ENCODE measurements around the gene TLCD5.

Gene TLCD5

GRCh38 chr11:120337355-120338106 is 12.4 kb downstream of the TLCD5 start:
- no peak for DNase-seq (ENCODE audit: low read depth)

- DNase-seq (ENCODE audit: low read depth), result no peak
Observed at GRCh38 chr11:120338107-120338933, 13.2 kb downstream of the TLCD5 start.

- no peak for DNase-seq (ENCODE audit: low read depth)
Observed at GRCh38 chr11:120339394-120339890, 14.3 kb downstream of the TLCD5 start.

DNA sequence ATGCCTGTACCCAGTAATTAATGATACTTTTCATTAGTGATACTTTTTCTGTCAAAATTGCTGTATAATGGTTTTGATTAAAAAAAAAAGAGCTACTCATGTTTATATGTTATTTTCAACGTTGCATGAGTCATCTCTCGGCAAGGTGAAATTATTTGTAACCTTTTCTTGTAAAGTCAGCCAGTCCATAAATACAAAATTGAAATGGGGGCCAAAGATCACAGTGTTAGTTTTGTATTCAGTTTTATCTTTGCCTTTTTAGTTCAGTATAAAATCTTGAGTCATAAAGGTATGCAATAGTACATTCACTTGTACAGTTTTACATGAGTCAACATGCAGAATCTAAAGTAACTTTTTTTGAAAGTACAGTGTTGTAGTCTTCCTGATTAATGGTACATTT is 15.4 kb downstream of the TLCD5 start:
- DNase-seq (ENCODE audit: low read depth), result no peak

DNA sequence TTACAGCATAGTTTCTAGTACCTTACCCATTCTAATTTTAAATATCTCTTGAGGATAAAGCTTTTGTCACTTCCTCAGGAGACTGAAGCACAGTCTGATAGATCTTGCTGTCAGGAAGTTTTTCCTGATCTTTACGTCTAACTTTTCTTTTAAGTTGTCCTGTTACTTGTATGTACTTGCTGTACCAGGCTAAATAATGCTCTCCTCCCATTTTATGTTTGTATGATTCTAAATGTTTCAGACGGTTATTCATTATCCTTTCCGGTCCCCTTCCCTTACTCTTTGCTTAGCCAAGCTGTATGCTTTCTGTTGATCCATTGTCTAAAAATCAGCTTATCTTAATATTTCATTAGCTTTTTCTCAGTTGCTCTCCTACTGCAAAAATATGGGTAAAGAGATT is 17.1 kb downstream of the TLCD5 start:
- no peak for DNase-seq (ENCODE audit: low read depth)

GRCh38 chr11:120342678-120343077 is 17.6 kb downstream of the TLCD5 start:
- no peak for DNase-seq (ENCODE audit: low read depth)

GRCh38 chr11:120343429-120343828 is 18.3 kb downstream of the TLCD5 start:
- no peak for DNase-seq (ENCODE audit: low read depth)

DNA sequence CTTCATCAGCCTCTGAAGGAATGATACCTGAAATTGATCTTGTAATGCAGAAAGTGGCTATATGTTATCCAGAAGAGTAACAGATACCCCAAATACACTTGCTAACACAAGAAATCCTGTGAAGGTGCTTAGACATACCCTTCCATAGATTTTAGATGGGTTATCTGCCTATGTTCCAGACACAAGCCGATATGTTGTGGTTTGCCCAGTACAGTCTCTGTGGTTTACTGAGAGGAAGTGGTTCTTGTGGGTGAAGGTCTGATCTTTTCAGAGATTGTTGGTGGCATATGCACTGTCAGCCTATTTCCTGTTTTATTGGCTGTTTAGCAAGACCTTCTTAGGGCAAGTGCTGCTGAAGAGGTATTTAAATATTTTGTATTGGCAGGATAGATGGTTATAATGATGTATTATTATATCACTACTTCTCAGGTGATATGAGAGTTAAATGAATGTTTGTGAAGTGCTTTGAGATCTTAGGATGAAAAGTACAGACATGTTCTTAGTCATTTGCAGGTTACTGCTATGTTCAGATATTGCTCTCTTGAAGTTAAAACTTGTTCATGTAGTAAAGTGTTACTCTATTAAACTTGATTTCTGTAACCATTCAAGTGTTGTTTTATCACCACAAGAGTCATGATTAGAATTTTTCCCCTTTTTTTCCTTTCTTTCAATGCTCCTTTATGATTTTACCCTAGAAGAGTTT is 19.4 kb downstream of the TLCD5 start:
- DNase-seq (ENCODE audit: low read depth), result peak; percentile 23

DNA sequence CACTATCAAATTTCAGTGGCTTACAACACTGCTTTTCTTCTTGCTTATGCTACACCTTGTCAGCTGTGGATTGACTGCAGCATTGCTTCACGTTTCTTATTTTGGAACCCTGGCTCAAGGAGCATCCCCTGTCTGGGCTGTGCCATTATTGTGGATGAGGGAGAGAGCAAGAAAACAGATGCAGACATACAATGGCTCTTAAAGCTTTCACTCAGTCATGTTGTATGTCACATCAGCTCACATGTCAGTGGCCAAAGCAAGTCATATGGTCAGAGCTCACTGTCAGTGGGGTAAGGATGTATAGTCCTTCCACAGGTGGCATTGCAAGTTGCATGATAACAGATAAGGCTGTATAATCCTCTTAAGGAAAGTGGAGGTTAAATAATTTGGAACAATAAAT is 21.1 kb downstream of the TLCD5 start:
- no peak for DNase-seq (ENCODE audit: low read depth)

DNA sequence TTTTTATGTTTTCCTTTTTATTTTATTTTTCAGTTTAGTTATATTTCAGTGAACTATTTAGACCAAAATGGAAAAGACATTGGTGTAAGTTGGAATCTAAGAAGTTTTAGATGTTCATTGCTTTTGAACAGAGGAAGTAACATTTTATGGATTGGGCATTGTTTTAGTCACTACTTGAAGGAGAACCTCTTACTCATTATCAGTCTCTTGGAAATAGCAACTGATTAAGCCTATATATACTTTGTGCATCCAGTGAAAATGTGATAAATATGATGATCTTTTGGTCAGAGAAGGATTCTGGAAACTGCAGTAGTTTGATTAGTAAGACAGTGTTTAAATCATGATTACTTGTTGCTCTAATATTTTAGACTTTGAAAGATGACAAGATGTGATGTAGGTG is 25.5 kb downstream of the TLCD5 start:
- DNase-seq (ENCODE audit: low read depth), result no peak

DNA sequence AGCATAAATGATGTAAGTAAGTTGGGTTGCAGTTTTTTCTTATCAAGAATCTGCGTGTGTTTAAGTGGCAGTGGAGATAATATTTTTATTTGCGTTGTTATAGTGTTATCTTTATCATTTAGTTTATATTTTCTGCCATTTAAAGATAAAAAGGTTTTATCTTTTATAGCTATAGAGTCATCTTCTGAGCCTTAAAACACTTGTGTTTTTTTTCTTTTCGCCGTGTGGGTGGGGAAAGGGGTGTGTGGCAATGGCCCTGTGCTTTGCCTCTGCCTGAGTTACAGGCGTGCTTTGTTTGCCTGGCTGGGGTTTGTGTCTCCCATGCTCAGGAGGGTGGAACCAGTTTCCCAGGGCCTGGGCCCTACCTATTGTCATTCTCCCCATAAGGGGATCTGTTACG is 27.3 kb downstream of the TLCD5 start:
- DNase-seq (ENCODE audit: low read depth), result no peak

- no peak for DNase-seq (ENCODE audit: low read depth)
Observed at GRCh38 chr11:120354068-120354467, 29.0 kb downstream of the TLCD5 start.

DNA sequence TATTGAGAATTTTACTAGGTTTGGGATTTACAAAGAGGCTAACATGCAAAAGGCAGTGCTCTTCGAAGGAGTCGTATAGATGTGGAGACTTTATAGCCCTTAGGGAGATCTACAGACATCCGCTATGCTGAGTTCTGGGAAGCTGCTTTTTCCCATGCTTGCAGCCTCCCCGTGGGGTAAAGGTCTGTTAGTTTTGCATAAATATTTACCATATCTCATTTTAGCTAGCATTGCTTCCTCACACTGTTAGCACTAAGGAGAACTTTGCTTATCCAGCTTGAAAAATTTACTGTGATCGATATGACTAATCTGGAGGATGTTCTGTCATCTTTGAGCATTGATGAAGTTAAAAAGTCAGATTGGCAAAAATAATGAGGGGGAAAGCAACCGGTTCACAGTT is 29.7 kb downstream of the TLCD5 start:
- no peak for DNase-seq (ENCODE audit: low read depth)

GRCh38 chr11:120357620-120358019 is 32.5 kb downstream of the TLCD5 start:
- no peak for DNase-seq (ENCODE audit: low read depth)

DNA sequence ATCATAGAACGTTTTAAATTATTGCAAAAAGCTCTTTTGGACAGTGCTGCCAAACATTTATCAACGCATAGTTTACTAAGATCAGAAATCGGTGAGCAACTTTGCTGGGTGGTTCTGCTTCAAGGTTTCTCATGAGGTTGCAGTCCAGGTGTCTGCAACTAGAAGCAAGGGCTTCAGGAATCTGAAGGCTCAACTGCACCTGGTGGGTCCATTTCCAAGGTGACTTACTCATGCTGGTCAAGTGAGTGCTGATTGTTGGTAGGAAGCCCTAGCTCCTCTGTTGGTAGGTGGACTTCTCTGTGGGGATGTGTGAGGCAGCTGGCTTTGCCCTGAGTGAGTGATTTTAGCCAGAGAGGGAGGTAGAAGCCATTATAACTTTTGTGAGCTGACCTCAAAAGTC is 33.6 kb downstream of the TLCD5 start:
- no peak for DNase-seq (ENCODE audit: low read depth)

DNA sequence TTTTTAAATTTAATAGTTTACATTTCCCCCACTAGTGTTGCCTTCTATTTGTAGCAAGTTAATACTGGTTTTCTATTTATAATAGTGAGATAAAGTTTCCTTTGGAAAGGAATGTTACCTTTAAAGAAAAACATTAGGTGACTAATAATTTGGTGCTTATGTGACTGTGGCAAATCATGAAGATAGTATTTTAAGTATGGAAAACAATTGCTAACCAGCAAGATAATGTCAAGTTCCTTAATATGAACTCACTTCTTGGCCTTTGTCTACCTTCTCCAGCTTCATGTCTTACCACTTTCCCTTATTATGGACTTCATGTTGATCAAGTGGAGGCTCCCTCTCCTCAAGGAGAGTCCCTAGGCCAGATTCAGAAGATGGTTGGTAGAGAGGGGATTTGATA is 38.3 kb downstream of the TLCD5 start:
- DNase-seq (ENCODE audit: low read depth), result no peak

DNA sequence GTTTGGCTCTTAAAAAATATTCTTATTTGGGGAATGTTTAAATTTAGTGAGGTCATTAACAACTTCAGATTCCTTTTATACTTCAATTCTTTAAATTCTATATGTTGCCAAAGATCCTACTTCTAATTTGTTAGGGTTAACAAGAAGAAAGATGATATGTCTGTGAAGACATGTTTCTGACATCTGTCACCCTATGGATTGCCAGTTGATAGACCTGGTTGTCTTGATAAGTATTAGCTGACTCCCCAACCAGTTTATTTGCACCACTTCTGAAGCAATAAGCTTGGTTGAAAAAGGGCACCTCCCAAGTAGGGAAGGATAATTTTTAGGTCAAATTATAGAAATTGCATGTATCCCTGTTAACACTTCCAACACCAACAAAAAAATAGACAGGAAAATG is 40.4 kb downstream of the TLCD5 start:
- no peak for DNase-seq (ENCODE audit: low read depth)

DNA sequence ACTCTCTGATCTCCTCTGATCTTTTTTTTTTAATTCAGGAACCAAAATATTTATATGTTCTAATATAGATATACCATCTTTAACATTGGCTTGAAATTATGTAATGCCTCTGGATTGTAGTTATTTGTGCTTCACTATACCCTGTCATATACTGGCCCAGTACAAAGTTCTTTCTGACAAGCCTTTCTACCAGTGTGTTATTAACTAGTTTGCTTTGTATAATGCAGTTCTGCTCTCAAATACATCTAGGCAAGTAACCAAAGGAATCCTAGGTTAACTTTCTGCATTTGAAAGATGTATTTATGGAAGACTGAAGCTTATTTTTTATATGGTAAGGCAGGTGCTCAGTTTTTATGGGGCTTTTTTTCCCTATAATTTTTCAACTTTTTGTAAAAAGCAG is 47.2 kb downstream of the TLCD5 start:
- DNase-seq (ENCODE audit: low read depth), result no peak

GRCh38 chr11:120375076-120375475 is 50.0 kb downstream of the TLCD5 start:
- no peak for DNase-seq (ENCODE audit: low read depth)

DNA sequence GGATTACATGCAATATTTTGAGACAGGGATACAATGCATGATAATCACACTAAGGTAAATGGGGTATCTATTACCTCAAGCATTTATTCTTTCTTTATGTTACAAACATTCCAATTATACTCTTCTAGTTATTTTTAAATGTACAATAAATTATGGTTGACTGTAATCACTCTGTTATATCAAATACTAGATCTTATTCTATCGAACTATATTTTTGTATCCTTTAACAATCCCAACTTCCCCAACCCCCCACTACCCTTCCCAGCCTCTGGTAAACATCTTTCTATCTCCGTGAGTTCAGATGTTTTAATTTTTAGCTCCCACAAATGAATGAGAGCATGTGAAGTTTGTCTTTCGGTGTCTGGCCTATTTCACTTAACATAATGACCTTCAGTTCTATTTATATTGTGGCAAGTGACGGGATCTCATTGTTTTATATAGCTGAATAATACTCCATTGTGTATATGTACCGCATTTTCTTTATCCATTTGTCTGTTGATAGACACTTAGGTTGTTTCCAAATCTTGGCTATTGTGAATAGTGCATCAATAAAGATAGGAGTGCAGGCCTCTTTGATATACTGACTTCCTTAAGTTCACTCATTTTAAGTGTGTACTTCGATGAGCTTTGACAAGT is 51.6 kb downstream of the TLCD5 start:
- no peak for DNase-seq (ENCODE audit: low read depth)

- DNase-seq (ENCODE audit: low read depth), result no peak
Observed at GRCh38 chr11:120378474-120378873, 53.4 kb downstream of the TLCD5 start.

DNA sequence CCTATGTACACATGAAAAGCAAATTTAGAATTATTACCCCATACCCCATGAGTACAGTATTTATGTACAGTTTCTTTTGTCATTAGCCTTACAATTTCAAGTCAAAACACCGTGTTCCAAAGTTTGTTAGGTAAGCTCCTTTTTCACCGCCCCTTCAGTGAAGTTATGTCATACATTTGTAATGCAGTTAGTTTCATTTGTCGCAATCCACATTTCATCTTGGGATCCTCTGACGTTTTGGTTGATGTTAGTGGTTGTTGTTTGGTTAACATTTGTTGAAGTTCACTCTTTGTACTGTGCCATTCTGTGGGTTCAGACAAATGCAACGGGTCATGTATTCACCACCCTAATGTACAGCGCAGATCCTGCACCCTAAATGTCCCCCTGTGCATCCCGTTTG is 56.3 kb downstream of the TLCD5 start:
- DNase-seq (ENCODE audit: low read depth), result no peak

Measured in stimulated activated CD8-positive, alpha-beta memory T cell treated with anti-CD3 and anti-CD28 coated beads, Interleukin-12 subunit alpha, Interleukin-12 subunit beta, amount 100 ng/mL, for 1 hour (primary cell).